Mucosa of gallbladder (tissue), 1 donor: Measurements from ENCODE around the gene SLC6A16. TPM values are rescaled to one million over a fixed set of nuclear protein-coding genes. Genes with fewer than 3 reads are reported as not detected.
"Not testable (repeated sequence)": the region's sequence is repeated elsewhere in the genome, so short reads cannot be mapped to it uniquely, and the experiment has no call there.

Experiments used
- DNase-seq: peaks from one replicate; pipeline ENCODE4 v3.0.0-alpha.2; 2020; ENCODE audit warnings: low spot score
- total RNA-seq: library from RNA; stranded (reverse); gene quantifications from one replicate; pipeline ENCODE4 v1.2.1, GENCODE V29; 2021
- donor health status: DM: no; HTN: no; CAD: no.

Gene SLC6A16
- total RNA-seq, 1 donor from 2014 or later: 0.86 TPM

DNA sequence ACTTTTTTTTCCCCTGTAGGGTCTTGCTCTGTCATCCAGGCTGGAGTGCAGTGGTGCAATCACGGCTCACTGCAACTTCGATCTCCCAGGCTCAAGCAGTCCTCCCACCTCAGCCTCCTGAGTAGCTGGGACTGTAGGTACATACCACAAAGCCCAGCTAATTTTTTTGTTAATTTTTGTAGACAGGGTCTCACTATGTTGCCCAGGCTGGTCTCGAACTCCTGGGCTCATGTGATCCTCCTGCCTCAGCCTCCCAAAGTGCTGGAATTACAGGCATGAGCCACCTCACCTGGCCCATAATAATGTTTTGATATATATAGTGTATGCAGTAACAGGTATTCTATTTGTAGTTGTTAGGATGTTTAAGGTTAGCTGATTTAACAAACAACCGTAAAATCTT, 6.2 kb upstream of the SLC6A16 start:
- not testable (repeated sequence) for DNase-seq

- no peak for DNase-seq
Measured at GRCh38 chr19:49328741-49329140, 3.8 kb upstream of the SLC6A16 start.

GRCh38 chr19:49327878-49328544, 3.0 kb upstream of the SLC6A16 start:
- DNase-seq: no peak

DNA sequence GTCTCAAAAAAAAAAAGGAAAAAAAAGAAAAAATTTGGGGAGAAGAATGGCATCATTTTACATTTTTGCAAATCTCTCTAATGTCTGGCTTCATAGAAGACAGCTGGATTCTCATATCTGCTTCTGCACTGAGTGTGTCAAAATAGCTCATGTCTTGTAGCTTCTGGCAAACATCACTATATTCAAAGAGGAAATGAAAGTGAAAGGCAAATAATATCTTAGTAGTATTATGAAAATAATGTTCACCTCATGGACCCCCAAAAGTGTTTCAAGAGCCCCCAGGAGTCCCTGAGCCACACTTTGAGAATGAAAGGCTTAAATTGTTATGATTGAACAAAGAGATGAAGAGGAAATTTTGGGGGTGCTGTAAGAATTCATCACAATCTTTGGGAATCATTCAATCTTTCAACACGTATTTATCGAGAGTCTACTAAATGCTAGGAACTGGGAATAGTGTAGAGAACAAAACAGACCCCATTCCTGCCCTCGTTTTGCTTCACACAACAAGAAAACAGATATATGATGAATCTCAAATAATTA, 1.2 kb upstream of the SLC6A16 start:
- no peak for DNase-seq

- not testable (repeated sequence) for DNase-seq
Measured at GRCh38 chr19:49325756-49326155, 765 bp upstream of the SLC6A16 start.

GRCh38 chr19:49318296-49318695, 6.7 kb downstream of the SLC6A16 start:
- no peak for DNase-seq

DNA sequence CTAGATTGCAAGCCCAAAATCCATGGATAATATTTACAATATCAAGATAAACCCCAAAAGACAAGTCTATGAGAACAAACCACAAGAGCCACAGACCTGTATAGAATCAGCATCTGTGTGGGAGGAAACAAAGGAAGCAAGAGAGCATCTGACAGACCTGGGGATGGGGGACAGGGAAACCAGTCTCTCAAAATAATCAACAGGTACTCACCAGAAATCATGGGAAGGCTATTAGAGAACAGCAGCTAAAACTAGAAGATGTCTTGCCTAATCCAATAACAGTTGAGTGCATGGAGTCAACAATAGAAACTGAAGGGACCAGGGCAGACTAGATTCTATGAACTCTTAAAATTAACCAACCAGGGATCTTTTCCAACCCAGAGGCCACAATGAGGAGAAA, 8.7 kb downstream of the SLC6A16 start:
- DNase-seq: no peak

GRCh38 chr19:49315111-49315510, 9.9 kb downstream of the SLC6A16 start:
- DNase-seq: no peak

DNA sequence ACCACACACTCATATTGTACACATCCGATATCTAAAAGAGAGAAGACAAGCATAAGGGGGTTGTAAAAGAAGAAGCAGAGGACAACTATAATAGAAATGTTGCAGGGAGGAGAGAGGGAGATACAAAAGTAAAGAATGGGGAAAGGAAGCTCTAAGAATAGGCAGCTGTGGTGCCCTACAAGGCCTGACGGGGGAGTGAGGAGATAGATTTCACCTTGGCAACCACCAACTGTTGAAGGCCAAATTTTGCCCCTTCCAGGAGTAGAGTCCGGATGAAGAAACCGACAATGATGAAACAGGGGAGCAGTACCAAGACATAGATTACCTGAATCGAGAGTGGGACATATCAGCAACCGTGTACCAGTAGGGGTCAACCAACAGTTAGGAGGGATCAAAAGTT, 15.9 kb downstream of the SLC6A16 start:
- no peak for DNase-seq

DNA sequence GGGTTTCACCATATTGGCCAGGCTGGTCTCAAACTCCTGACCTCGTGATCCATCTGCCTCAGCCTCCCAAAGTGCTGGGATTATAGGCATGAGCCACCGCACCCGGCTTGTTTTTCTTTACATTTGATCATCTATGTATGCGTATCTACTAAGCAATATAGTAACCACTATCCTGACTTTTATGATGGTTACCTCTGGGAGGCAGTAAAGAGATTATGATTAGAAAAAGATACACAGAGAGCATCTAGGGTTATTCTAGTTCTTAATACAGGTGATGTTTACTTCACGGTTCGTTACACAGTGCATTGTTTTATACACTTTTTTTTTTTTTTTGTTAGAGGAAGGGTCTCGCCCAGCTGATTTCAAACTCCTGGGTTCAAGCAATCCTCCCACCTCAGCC, 18.3 kb downstream of the SLC6A16 start:
- not testable (repeated sequence) for DNase-seq

DNA sequence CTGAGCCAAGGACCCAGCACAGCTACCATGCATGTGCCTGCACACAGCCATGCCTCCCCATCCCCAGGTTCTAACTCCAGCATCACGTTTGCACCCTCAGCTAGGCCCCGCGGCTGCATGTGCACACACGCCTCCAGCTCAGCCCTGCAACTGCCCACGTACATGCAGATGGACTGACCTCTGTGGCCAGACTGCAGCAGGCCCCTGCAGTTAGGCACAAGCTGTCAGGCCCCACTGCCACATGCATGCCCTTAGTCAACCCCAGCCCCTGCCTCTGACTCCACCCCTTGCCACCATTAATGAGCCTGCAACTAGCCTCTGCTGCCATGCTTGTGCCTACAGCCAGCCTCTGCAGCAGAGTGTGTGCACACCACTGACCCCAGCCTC, 23.1 kb downstream of the SLC6A16 start:
- DNase-seq: no peak

DNA sequence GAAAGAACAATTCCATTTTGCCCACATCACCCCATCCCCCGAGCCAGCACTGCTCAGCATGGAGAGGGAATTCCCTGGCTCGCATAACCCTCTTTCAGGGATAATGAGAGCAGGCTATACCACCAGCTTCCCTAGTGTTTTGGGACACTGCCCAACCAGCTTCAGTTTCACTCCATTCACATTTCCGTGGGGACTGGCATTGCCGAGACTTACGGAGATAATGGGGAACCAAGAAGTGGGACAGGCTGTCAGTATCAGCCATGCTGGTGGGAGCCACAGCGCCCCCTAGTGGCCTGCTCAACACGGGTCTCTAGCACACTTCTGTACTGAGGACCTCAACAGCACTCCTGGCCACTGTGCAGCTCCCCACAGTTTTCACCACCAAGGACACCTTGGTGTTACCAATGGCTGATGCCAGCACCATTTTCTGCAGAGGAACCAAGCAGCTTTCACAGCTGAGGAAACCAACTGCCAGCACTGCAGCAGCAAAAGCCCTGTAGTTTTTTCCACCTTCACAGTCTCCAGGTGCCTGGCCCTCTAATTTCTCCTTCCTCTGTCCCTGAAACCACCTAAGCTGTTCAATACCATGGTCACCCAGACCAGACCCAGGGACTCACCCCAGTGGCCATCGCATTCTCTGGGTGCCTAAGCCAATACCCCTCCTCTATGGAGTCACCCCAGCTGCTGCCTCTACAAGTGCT, 23.7 kb downstream of the SLC6A16 start:
- DNase-seq: peak; percentile 77

DNA sequence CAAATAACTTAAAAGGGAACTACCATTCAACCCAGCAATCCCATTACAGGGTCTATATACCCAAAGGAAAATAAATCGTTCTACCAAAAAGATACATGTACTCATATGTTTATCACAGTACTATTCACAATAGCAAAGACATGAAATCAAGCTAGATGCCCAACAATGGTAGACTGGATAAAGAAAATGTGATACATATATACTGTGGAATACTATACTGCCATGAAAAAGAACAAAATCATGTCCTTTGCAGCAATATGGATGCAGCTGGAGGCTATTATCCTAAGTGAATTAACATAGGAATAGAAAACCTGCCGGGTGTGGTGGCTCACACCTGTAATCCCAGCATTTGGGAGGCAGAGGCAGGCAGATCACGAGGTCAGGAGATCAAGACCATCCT, 26.3 kb downstream of the SLC6A16 start:
- not testable (repeated sequence) for DNase-seq

GRCh38 chr19:49297403-49297802, 27.6 kb downstream of the SLC6A16 start:
- DNase-seq: no peak

DNA sequence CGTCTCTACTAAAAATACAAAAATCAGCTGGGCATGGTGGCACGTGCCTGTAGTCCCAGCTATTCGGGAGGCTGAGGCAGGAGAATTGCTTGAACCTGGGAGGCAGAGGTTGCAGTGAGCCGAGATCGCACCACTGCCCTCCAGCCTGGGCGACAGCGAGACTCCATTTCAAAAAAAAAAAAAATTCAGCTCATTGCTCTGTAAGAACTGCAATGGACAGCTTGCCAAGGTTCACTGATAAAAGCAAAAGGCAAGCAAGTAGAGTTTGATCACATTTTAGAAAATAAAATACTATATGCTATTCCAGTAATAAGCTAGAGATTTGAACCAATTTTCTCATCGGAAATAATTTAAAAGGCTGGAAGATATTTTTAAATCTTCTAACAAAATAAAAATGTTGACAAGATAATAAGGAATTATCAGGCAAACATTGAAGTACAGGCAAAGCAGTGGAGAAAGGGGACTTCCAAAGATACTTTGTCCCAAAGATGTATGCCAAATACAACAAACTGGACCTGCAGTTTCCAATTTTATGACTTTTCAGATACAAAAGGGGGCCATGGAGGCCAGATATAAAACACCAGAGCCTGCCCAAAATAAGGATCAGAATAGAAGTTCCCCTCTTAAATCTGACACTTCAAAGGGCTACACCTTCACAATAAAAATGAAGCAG, 29.6 kb downstream of the SLC6A16 start:
- DNase-seq: no peak

DNA sequence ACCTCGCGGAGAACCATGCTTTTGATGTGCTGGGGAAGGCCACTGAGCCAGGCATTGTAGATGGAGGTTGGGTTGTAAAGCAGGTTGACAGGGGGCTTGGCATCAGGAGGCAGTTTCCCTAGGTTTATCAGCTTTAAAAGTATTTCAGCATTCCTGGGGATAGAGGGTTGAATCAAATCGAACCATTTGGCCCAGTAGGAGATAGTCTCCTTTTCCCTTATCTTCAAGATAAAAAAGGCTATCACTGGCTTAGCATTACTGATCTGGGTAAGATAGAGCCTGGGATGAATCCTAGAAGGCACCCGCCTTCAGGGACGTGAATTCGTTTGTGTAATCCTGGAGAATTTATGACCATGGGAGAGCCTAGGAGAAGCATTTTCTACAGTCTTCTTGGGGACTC, 30.6 kb downstream of the SLC6A16 start:
- no peak for DNase-seq

GRCh38 chr19:49290517-49290916, 34.5 kb downstream of the SLC6A16 start:
- no peak for DNase-seq

DNA sequence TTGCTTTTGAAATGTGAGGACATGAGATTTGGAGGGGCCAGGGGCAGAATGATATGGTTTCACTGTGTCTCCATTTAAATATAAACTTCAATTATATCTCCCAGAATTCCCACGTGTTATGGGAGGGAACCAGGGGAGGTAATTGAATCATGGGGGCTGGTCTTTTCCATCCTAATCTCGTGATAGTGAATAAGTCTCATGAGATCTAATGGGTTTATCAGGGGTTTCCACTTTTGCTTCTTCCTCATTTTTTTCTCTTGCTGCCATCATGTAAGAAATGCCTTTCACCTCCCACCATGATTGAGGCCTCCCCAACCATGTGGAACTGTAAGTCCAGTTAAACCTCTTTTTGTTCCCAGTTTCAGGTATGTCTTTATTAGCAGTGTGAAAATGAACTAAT, 35.7 kb downstream of the SLC6A16 start:
- not testable (repeated sequence) for DNase-seq

- not testable (repeated sequence) for DNase-seq
Measured at GRCh38 chr19:49288205-49288604, 36.8 kb downstream of the SLC6A16 start.

GRCh38 chr19:49287141-49287770, 37.7 kb downstream of the SLC6A16 start:
- DNase-seq: no peak

DNA sequence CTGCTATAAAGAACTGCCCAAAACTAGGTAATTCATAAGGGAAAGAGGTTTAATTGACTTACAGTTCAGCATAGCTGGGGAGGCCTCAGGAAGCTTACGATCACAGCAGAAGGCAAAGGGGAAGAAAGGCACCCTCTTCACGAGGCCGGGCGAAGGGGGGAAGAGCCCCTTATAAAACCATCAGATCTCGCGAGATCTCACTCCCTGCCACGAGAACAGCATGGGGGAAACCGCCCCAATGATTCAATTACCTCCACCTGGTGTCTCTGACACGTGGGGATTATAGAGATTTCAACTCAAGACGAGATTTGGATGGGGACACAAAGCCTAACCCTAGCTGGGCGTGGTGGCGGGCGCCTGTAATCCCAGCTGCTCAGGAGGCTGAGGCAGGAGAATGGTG, 42.8 kb downstream of the SLC6A16 start:
- DNase-seq: no peak

- no peak for DNase-seq
Measured at GRCh38 chr19:49272204-49272603, 52.8 kb downstream of the SLC6A16 start.
